WTC11 (cell line): Measurements from ENCODE around the gene ATF5. TPM values are rescaled to one million over a fixed set of nuclear protein-coding genes. Genes with fewer than 3 reads are reported as not detected.

Source experiments
- ATAC-seq: fragments of 200-7000 bp; cut with Tn5 transposase; 2 replicates; pipeline ENCODE4 v1.10.0; 2021; ENCODE audit warnings: mild to moderate bottlenecking, moderate library complexity
- CTCF ChIA-PET: fragments of 300-600 bp; sonication (Branson Sonifier 250); formaldehyde crosslinking; loops from one replicate; lab custom pipeline; 2021; ENCODE audit warnings: antibody characterized with exemption; lab: Charles Lee
- POLR2A ChIA-PET: fragments of 350-600 bp; sonication (Branson Sonifier 250); formaldehyde crosslinking; loops from one replicate; lab custom pipeline; 2021; ENCODE audit warnings: antibody characterized with exemption; lab: Charles Lee
- DNase-seq: peaks from one replicate; pipeline ENCODE4 v3.0.0; 2021; ENCODE audit warnings: low spot score
- H3K27ac Mint-ChIP-seq: 2 replicates; pipeline ENCODE4 v1.8.0; 2021; ENCODE audit warnings: mixed read lengths
- H3K27me3 Mint-ChIP-seq: 2 replicates; pipeline ENCODE4 v1.8.0; 2021; ENCODE audit warnings: low read depth, mild to moderate bottlenecking, moderate library complexity, mixed read lengths
- H3K36me3 Mint-ChIP-seq: 2 replicates; pipeline ENCODE4 v1.8.0; 2021; ENCODE audit warnings: mixed read lengths
- H3K4me1 Mint-ChIP-seq: 2 replicates; pipeline ENCODE4 v1.8.0; 2022; ENCODE audit warnings: mixed read lengths
- H3K4me3 Mint-ChIP-seq: 2 replicates; pipeline ENCODE4 v1.8.0; 2021; ENCODE audit warnings: mild to moderate bottlenecking, moderate library complexity, mixed read lengths
- H3K9me3 Mint-ChIP-seq: 2 replicates; pipeline ENCODE4 v1.8.0; 2021; ENCODE audit warnings: mixed read lengths
- EMX1 ChIP-seq: fragments of 250-450 bp; sonication (Bioruptor Pico); IDR thresholded peaks from 2 replicates; pipeline ENCODE4 v1.8.0; 2021; ENCODE audit warnings: mild to moderate bottlenecking
- NFE2L1 ChIP-seq: sonication (generic); formaldehyde crosslinking; IDR thresholded peaks from 2 replicates; pipeline ENCODE4 v1.8.1; 2023; ENCODE audit warnings: missing genetic modification reagents
- NR3C1 ChIP-seq: sonication (generic); formaldehyde crosslinking; conservative IDR thresholded peaks from 2 replicates; pipeline ENCODE4 v1.8.1; 2023; ENCODE audit warnings: low read depth, mild to moderate bottlenecking, missing genetic modification reagents
- SMAD3 ChIP-seq: sonication (generic); formaldehyde crosslinking; IDR thresholded peaks from 2 replicates; pipeline ENCODE4 v1.8.0; 2022; ENCODE audit warnings: missing genetic modification reagents, mild to moderate bottlenecking, borderline replicate concordance
- ZNF121 ChIP-seq: sonication (generic); formaldehyde crosslinking; IDR thresholded peaks from 2 replicates; pipeline ENCODE4 v1.8.0; 2023; ENCODE audit warnings: missing genetic modification reagents
- ZNF232 ChIP-seq: sonication (generic); formaldehyde crosslinking; IDR thresholded peaks from 2 replicates; pipeline ENCODE4 v1.8.0; 2022; ENCODE audit warnings: mild to moderate bottlenecking, missing genetic modification reagents
- ZNF671 ChIP-seq: fragments of 250-450 bp; sonication (Bioruptor Pico); IDR thresholded peaks from 2 replicates; pipeline ENCODE4 v1.8.0; 2021; ENCODE audit warnings: mild to moderate bottlenecking
- total RNA-seq: library from RNA; stranded (reverse); gene quantifications from 3 replicates; pipeline ENCODE4 v1.2.3, GENCODE V29; 2021
- TF ChIP-seq, protein P1 (sequence below): fragments of 250-450 bp; sonication (Bioruptor Pico); IDR thresholded peaks from 2 replicates; pipeline ENCODE4 v1.9.0; 2021; ENCODE audit warnings: mild to moderate bottlenecking, borderline replicate concordance
- TF ChIP-seq, protein P2 (sequence below): fragments of 200-600 bp; IDR thresholded peaks from 2 replicates; pipeline ENCODE4 v1.8.0; 2022; ENCODE audit warnings: antibody characterized with exemption
- TF ChIP-seq, protein P3 (sequence below): fragments of 250-450 bp; sonication (Bioruptor Pico); IDR thresholded peaks from 2 replicates; pipeline ENCODE4 v1.8.0; 2021; ENCODE audit warnings: mild to moderate bottlenecking
- TF ChIP-seq, protein P4 (sequence below): sonication (generic); formaldehyde crosslinking; IDR thresholded peaks from 2 replicates; pipeline ENCODE4 v1.8.1; 2022; ENCODE audit warnings: mild to moderate bottlenecking, moderate library complexity, missing genetic modification reagents

The ATF5 gene
- total RNA-seq, 1 experiment from 2014 or later = 10.8 TPM

DNA sequence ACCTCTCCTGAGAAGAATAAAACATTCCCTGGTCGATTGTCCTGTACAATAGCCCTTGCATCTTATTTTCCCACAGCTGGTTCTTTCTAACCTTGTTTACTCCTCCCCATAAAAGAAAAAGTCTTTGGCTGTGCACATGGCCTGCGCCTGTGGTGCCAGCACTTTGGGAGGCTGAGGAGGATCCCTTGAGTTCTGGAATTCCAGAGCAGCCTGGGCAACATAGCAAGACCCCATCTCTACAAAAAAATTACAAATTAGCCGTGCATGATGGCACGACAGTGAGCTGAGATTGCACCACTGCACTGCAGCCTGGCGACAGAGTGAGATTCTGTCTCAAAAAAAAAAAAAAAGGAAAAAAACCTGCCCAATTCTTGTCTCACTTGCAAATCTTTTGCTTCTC is 7.5 kb downstream of the ATF5 start (continued):
- no peak; the same call in 1 of the 2 replicates for TF ChIP-seq ZNF121 (CRISPR knock-in tag)
- TF ChIP-seq, protein P1, sequence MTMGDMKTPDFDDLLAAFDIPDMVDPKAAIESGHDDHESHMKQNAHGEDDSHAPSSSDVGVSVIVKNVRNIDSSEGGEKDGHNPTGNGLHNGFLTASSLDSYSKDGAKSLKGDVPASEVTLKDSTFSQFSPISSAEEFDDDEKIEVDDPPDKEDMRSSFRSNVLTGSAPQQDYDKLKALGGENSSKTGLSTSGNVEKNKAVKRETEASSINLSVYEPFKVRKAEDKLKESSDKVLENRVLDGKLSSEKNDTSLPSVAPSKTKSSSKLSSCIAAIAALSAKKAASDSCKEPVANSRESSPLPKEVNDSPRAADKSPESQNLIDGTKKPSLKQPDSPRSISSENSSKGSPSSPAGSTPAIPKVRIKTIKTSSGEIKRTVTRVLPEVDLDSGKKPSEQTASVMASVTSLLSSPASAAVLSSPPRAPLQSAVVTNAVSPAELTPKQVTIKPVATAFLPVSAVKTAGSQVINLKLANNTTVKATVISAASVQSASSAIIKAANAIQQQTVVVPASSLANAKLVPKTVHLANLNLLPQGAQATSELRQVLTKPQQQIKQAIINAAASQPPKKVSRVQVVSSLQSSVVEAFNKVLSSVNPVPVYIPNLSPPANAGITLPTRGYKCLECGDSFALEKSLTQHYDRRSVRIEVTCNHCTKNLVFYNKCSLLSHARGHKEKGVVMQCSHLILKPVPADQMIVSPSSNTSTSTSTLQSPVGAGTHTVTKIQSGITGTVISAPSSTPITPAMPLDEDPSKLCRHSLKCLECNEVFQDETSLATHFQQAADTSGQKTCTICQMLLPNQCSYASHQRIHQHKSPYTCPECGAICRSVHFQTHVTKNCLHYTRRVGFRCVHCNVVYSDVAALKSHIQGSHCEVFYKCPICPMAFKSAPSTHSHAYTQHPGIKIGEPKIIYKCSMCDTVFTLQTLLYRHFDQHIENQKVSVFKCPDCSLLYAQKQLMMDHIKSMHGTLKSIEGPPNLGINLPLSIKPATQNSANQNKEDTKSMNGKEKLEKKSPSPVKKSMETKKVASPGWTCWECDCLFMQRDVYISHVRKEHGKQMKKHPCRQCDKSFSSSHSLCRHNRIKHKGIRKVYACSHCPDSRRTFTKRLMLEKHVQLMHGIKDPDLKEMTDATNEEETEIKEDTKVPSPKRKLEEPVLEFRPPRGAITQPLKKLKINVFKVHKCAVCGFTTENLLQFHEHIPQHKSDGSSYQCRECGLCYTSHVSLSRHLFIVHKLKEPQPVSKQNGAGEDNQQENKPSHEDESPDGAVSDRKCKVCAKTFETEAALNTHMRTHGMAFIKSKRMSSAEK (CRISPR knock-in tag) = no peak

DNA sequence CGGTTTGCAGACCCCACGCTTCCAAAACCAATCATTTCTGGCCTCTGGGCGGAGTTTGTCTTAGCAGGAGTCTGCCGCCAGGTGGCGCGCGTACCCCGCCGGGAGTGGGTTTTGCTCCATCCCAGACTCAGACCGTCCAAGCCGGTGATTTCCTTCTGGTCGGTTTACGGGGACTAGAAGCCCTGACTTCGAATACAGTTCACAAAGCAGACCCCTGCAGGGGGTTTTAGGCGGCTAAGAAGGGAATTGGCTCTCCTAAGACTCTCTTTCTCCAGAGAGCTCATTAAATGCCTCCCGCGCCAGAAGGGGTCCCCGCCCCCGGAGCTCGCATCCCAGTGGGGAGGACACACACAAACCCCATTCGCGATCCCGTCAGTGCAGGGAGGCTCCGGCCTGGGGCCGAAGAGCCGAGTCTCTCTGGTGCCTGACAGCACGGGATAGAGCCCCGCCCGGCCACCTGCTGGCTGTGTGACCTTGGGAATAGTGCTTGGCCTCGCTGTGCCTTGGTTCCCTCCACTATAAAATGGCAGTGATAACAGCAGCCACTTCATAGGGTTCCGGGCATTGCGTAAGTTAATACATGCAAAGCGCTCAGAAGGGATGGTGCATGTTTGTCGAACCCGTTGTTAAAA is 8.9 kb downstream of the ATF5 start:
- H3K4me1 Mint-ChIP-seq = no peaks in the 10 kb centered on the region
- H3K36me3 Mint-ChIP-seq = no peaks in the 10 kb centered on the region
- ChIA-PET CTCF (interaction anchor here (0.7 to 2.5 kb wide), 20 partner anchors 8 to 87 kb away, joined by 3 to 41 read pairs (median 6); partner anchors contain the start of genes NUP62, VRK3 and ZNF473), POLR2A (no interaction called here)
- peak; percentile 86 for ATAC-seq
- no peaks in the 10 kb centered on the region for H3K9me3 Mint-ChIP-seq
- no peaks in the 10 kb centered on the region; the same call in 1 of the 2 replicates for H3K27me3 Mint-ChIP-seq
- TF ChIP-seq EMX1 (CRISPR knock-in tag) = no peak
- no peak for TF ChIP-seq NR3C1 (CRISPR knock-in tag)
- TF ChIP-seq ZNF232 (CRISPR knock-in tag) = no peak
- TF ChIP-seq, protein P2, sequence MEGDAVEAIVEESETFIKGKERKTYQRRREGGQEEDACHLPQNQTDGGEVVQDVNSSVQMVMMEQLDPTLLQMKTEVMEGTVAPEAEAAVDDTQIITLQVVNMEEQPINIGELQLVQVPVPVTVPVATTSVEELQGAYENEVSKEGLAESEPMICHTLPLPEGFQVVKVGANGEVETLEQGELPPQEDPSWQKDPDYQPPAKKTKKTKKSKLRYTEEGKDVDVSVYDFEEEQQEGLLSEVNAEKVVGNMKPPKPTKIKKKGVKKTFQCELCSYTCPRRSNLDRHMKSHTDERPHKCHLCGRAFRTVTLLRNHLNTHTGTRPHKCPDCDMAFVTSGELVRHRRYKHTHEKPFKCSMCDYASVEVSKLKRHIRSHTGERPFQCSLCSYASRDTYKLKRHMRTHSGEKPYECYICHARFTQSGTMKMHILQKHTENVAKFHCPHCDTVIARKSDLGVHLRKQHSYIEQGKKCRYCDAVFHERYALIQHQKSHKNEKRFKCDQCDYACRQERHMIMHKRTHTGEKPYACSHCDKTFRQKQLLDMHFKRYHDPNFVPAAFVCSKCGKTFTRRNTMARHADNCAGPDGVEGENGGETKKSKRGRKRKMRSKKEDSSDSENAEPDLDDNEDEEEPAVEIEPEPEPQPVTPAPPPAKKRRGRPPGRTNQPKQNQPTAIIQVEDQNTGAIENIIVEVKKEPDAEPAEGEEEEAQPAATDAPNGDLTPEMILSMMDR = peak; percentile 92
- no peak for TF ChIP-seq ZNF671 (CRISPR knock-in tag)
- TF ChIP-seq, all 79 proteins: peak for 1
- Mint-ChIP-seq H3K4me3 (peak overlapping the region; percentile 51), H3K27ac (no peak overlapping the region)
- DNase-seq = peak; percentile 90

DNA sequence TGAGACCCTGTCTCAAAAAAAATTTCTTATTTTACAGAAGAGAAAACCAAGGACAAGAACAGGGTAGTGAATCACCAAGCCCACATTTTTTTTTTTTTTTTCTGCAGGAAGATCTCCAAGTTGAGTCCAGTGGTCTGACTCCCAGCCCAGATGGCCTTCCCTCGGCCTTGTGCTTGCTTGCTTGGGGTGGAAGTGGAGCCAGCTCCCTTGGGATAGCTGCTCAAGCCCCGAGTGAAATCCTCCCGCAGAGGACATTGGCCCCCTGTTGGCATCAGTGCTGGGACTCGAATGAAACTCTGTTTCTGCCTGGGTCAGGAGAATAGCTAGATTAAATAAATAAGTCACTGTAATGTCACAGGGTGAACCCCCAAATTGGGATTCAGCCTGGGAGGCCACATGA is 9.7 kb downstream of the ATF5 start:
- DNase-seq (no peak), ATAC-seq (no peak)
- Mint-ChIP-seq H3K4me3 (no peak overlapping the region), H3K9me3 (no peaks in the 10 kb centered on the region), H3K36me3 (no peaks in the 10 kb centered on the region), H3K27ac (no peak overlapping the region), H3K4me1 (no peaks in the 10 kb centered on the region), H3K27me3 (no peaks in the 10 kb centered on the region; the same call in 1 of the 2 replicates)
- ChIA-PET CTCF (interaction anchor here (1.3 to 2.5 kb wide), 9 partner anchors 9 to 87 kb away, joined by 3 to 41 read pairs (median 8); partner anchors contain the start of genes VRK3 and ZNF473), POLR2A (no interaction called here)
- TF ChIP-seq, protein P3, sequence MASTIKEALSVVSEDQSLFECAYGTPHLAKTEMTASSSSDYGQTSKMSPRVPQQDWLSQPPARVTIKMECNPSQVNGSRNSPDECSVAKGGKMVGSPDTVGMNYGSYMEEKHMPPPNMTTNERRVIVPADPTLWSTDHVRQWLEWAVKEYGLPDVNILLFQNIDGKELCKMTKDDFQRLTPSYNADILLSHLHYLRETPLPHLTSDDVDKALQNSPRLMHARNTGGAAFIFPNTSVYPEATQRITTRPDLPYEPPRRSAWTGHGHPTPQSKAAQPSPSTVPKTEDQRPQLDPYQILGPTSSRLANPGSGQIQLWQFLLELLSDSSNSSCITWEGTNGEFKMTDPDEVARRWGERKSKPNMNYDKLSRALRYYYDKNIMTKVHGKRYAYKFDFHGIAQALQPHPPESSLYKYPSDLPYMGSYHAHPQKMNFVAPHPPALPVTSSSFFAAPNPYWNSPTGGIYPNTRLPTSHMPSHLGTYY (CRISPR knock-in tag) = no peak
- TF ChIP-seq NFE2L1 (CRISPR knock-in tag) (no peak), SMAD3 (CRISPR knock-in tag) (no peak)
- TF ChIP-seq, protein P4, sequence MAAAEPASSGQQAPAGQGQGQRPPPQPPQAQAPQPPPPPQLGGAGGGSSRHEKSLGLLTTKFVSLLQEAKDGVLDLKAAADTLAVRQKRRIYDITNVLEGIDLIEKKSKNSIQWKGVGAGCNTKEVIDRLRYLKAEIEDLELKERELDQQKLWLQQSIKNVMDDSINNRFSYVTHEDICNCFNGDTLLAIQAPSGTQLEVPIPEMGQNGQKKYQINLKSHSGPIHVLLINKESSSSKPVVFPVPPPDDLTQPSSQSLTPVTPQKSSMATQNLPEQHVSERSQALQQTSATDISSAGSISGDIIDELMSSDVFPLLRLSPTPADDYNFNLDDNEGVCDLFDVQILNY (CRISPR knock-in tag) = no peak
